Dermis blood vessel endothelial cell (primary cell): Measurements from ENCODE around the gene TEAD4. TPM values are rescaled to one million over a fixed set of nuclear protein-coding genes. Genes with fewer than 3 reads are reported as not detected.

Source experiments
- DNase-seq: peaks from one replicate; pipeline ENCODE4 v3.0.0; 2010
- total RNA-seq: library from RNA; depleted of rRNA; stranded (reverse); fragments of >200 nt; gene quantifications from 2 replicates; pipeline ENCODE4 v1.2.3, GENCODE V29; 2014

Gene TEAD4
- total RNA-seq, 1 donor from 2014 or later: 24.7 TPM

GRCh38 chr12:3003357-3003992 is 44.3 kb downstream of the TEAD4 start:
- DNase-seq: no peak

GRCh38 chr12:3004655-3005565 is 45.7 kb downstream of the TEAD4 start:
- peak; percentile 17 for DNase-seq

GRCh38 chr12:3005736-3006135 is 46.5 kb downstream of the TEAD4 start:
- DNase-seq: no peak

- DNase-seq: no peak
These were observed 50.6 kb downstream of the TEAD4 start for GRCh38 chr12:3009780-3010179.

GRCh38 chr12:3010214-3010930 is 51.2 kb downstream of the TEAD4 start:
- no peak for DNase-seq

DNA sequence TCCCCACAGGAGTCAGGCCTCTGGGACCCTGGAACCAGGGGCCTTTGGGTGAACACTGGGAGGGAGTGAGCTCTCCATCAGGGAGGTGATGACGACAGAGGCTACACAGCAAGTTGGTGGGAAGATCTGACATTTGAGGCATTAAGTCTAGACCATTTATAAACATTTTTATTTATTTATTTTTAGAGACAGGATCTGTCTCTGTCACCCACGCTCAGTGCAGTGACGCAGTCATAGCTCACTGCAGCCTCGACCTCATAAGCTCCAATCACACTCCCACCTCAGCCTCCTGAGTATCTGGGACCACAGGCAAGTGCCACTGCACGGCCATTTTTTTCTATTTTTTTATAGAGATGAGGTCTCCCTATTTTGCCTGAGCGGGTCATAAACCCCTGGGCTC is 53.6 kb downstream of the TEAD4 start:
- DNase-seq: no peak

DNA sequence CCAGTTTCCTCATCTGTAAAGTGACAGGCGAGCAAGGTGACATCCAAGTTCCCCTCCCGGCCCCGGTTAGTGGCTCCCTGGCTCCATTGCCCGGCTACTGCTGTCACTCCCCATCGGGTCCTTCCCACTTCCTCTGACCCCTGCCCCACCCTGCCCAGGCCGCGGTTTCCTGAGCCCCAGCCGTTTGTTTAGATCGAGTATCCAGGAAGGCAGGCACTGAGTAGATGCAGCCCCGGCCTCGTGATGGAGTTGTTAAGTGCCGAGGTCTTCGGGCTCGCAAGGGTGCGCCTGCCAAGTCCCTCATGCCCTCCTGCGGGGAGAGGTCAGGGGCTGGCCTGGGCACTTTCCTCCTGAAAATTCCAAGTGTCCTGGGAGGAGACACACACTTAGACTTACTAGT is 55.4 kb downstream of the TEAD4 start:
- DNase-seq: peak; percentile 20

DNA sequence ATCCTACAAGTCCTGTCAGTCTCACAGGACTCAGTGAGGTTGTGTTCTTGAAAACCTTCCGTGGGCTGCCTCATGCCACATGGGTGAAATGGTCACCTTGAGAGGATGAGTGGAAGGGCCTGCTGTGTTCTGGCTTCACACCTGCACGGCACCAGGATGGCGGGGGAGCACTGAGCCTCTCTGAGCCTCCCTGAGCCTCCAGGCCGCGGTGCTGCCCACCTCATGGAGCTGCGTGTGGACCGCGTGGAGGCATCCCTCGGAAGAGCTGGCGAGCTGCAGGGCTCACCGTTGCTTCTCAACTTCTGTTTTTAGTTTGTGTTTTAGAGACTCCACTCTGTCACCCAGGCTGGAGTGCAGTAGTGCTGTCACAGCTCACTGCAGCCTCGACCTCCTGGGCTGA is 56.2 kb downstream of the TEAD4 start:
- DNase-seq: no peak

DNA sequence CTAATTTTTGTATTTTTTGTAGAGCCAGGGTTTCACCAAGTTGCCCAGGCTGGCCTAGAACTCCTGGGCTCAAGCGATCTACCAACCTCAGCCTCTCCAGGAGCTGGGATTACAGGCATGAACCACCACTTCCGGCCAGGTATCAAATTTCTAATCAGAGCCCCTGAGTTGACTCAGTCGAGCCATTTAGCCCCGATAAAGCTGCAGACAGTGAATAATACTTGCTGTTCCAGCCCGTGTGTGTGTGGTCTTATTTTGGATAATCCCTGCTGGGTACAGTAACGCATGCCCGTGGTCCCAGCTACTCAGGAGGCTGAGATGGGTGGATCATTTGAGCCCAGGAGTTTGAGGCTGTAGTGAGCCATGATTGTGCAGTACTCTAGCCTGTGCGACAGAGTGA is 57.0 kb downstream of the TEAD4 start:
- no peak for DNase-seq

GRCh38 chr12:3017281-3017680 is 58.1 kb downstream of the TEAD4 start:
- DNase-seq: no peak

- no peak for DNase-seq
These were observed 59.2 kb downstream of the TEAD4 start for GRCh38 chr12:3018284-3019004.

DNA sequence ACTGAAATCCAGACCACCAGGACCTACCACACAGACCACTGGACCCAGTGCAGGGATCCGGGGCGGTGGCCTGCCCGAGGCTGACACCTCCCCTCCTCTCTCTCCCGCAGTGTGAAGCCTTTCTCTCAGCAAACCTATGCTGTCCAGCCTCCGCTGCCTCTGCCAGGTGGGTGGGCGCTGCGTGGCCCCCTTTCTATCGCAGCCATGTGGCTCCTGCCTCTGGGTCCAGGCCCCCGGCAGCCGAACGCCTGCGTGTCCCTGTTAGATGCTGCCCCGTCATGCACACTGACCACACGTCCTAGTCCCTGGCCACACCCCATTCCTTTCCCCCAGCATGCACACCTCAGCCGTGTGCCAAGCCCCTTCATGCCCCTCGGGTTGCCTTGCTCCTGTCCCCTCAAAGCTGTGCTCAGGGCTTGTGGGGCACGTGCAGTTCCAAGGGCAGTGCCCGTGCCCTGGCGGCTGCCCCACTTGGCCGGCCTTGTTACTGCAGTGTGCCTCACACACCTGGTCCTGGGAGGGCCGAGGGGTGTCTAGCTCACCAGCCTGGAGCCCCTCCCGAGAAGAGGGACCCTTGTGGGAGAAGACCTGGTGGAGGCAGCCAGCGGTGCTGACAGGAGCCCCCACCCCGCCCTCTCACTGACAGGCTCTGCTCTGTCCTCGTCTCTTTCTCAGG is 59.9 kb downstream of the TEAD4 start:
- no peak for DNase-seq

DNA sequence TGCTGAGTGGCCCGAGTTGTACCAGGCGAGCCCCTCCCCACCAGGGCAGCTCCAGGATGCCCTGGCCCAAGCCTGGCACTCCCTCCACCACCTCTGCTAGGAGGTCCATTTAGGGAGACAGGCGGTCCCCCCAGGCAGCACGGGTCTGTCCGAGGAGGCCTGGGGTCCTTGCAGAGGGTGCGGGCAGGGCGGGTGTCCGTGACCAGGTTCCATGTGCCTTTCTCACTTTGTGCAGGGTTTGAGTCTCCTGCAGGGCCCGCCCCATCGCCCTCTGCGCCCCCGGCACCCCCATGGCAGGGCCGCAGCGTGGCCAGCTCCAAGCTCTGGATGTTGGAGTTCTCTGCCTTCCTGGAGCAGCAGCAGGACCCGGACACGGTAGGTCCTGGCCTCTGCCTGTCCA is 61.2 kb downstream of the TEAD4 start:
- DNase-seq: no peak

DNA sequence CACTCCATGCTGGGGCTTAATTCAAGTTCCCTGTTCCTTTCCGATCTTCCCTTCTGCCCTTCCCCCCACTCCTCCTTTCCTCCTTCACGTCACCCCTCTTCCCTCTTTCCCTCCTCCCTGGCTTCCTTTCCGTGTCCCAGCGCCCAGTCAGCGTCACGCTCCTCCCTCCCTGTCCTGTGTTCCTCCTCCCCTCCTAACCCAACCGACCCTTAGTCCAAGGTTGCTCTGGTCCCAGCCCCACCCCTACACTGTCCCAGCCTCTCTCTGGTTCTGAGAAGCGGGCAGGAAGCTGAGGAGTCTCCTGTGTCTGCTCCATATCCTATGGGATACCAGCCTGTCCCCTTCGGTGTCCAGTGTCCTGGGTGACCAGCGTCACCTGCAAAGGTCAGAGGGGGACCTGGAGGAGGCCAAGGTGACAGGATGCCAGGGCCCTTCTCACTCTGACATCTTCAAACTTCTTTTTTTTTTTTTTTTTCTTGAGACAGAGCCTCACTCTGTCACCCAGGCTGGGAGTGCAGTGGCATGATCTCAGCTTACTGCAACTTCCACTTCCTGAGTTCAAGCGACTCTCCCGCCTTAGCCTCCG is 61.7 kb downstream of the TEAD4 start:
- DNase-seq: no peak

GRCh38 chr12:3022411-3022810 is 63.2 kb downstream of the TEAD4 start:
- DNase-seq: no peak

GRCh38 chr12:3022961-3023360 is 63.8 kb downstream of the TEAD4 start:
- no peak for DNase-seq

- DNase-seq: no peak
These were observed 68.9 kb downstream of the TEAD4 start for GRCh38 chr12:3028108-3028507.

- DNase-seq: no peak
These were observed 71.7 kb downstream of the TEAD4 start for GRCh38 chr12:3030821-3031429.

DNA sequence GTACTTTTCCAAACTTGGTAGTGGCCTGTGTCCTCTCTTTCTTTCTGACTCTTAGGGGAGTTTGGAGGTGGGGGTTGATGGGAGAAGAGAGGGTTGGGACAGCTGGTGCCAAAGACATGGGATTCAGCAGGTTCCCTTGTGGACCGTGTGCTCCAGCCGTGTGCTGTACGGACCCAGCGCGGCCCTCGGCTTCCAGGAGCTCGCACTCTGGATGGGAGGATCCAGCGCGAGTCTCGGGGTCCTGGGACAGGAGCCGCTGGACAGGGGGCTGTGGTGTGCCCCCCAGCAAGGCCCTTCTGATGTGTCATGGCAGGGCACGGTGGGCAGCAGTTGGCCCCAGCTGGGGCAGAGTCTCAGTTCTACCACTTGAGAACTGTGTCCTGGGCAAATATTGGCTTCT is 73.0 kb downstream of the TEAD4 start:
- no peak for DNase-seq

- DNase-seq: peak; percentile 74
These were observed 73.8 kb downstream of the TEAD4 start for GRCh38 chr12:3032770-3033538.

DNA sequence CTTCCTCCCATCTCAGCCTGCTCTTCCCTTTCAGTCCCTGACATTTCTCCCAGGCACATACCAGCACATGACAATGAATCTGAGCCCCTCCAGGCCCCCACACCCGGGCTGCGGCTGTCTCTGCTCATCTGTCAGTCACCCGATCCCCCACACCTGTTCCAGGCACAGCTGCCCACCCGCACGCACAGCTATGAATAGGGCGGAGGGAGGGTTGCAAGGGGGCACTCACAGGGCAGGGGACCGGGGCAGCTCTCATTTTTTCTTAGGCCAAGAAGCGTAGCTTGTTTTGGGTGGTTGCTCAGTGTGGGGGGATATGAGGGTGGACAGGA is 74.3 kb downstream of the TEAD4 start:
- DNase-seq: no peak
